Ovary (tissue), 9 donors: Measurements from ENCODE around the gene ABTB2. TPM values are rescaled to one million over a fixed set of nuclear protein-coding genes. Genes with fewer than 3 reads are reported as not detected.

Source experiments
- DNase-seq, 5 donors: peaks; one replicate each; pipeline ENCODE4 v3.0.0-alpha.2; 2019 to 2020
- H3K27ac ChIP-seq, 2 donors: fragments of 200-600 bp; one replicate each; pipeline versions ENCODE4 v1.5.1 to v1.8.0; 2019 to 2022
- H3K27me3 ChIP-seq: fragments of 200-600 bp; one replicate; pipeline ENCODE4 v1.8.0; 2022
- H3K36me3 ChIP-seq: fragments of 200-600 bp; sonication (generic); one replicate; pipeline ENCODE4 v1.5.1; 2019
- H3K4me1 ChIP-seq: one replicate; pipeline ENCODE4 v1.8.1; 2013; ENCODE audit warnings: mild to moderate bottlenecking, moderate library complexity; ENCODE audit not compliant: insufficient read depth
- H3K4me3 ChIP-seq: fragments of 200-600 bp; sonication (generic); one replicate; pipeline ENCODE4 v1.5.1; 2017
- H3K9me3 ChIP-seq, 2 donors: fragments of 200-600 bp in 1 of 2; sonication (generic) in 1 of 2; one replicate each; pipeline versions ENCODE4 v1.5.1 to v1.8.1; 2013 to 2019; ENCODE audit warnings: mild to moderate bottlenecking in 1 of 2, moderate library complexity in 1 of 2
- EP300 ChIP-seq: sonication (generic); formaldehyde crosslinking; IDR thresholded peaks from one replicate; pipeline ENCODE4 v1.6.1; 2017; ENCODE audit warnings: antibody characterized with exemption
- POLR2A ChIP-seq: fragments of 450-650 bp; IDR thresholded peaks from one replicate; pipeline ENCODE4 v1.6.1; 2017; ENCODE audit warnings: antibody characterized with exemption, mild to moderate bottlenecking, moderate library complexity
- WGBS, 3 donors: extraction: QIAGEN DNeasy Blood & Tissue Kit in 1 of 3; methylation state at CpG; one replicate each; pipeline versions ENCODE4 v1.1.5 to v1.1.7; 2013 to 2017; 5-methylcytosine and 5-hydroxymethylcytosine counted together
- intact Hi-C, 4 donors: fragments of 100-400 bp; cut with DNase I; formaldehyde crosslinking; loops; one replicate each; pipeline versions ENCODE4 v1.11.0 to v1.15.1; 2022 to 2023
- polyA plus RNA-seq, 2 donors: library from polyadenylated mRNA; stranded (reverse); fragments of 200-250 nt in 1 of 2; fragments of 350-450 nt in 1 of 2; fragmentation: Illumina TruSeq in 1 of 2; extraction: RNeasy Lipid Tissue Mini Kit (QIAGEN cat#74804) in 1 of 2; gene quantifications; one replicate each; pipeline ENCODE4 v1.2.3, GENCODE V29; 2013 to 2014
- total RNA-seq, 7 donors: library from RNA; depleted of rRNA in 2 of 7; stranded (reverse); fragments of >200 nt in 2 of 7; fragmentation: NEBNext Ultra II Directional in 3 of 7; extraction: Animal tissue kit (Norgen Biotek cat#: 25700) in 3 of 7; gene quantifications; one replicate each; pipeline versions ENCODE4 v1.1.0 to v1.2.4, GENCODE V29; 2016 to 2023
- TF ChIP-seq, protein P1 (sequence below), 3 donors: fragments of 450-650 bp in 2 of 3; fragments of 200-600 bp in 1 of 3; IDR thresholded peaks; one replicate each; pipeline versions ENCODE4 v1.5.1 to v1.8.0; 2016 to 2022; ENCODE audit warnings: antibody characterized with exemption in 3 of 3, mild to moderate bottlenecking in 1 of 3
- donor health status: DM: no; HTN: no; CAD: no; lungs with moderate emphysema.
- donor health status: DM: no; HTN: no; CAD: no.
- donor health status: Bipolar disorder and iron deficiency.
- donor health status: DM: yes; HTN: yes; CAD: no.
- donor health status: DM: no; HTN: no; CAD: no.
- donor health status: DM: yes; HTN: yes; CAD: no.

Gene ABTB2
- total and polyA plus RNA-seq, 9 donors, result 1.2 to 7.2 (median 2.6) TPM

DNA sequence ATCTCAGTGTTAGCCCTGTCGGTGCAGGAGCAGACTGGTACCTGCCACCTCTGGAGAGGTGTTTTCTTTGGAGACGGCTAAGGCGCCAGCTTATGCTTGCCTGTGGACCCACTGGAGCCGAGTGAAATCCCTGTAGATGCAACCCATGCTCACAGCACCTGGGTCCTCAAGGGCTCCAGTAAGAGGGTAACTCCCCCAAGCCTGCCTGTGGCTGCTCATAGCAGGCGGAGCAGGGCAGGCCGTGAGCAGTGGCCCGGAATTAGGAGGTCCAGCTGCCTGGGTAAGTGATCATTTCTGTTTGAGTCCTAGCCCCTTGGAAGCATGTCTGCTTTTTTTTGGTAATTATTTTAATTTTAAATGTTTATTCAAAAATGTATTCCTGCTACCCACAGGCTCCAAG lies 208.5 kb downstream of the ABTB2 start:
- H3K4me3 ChIP-seq, result no peak overlapping the region
- TF ChIP-seq, protein P1, sequence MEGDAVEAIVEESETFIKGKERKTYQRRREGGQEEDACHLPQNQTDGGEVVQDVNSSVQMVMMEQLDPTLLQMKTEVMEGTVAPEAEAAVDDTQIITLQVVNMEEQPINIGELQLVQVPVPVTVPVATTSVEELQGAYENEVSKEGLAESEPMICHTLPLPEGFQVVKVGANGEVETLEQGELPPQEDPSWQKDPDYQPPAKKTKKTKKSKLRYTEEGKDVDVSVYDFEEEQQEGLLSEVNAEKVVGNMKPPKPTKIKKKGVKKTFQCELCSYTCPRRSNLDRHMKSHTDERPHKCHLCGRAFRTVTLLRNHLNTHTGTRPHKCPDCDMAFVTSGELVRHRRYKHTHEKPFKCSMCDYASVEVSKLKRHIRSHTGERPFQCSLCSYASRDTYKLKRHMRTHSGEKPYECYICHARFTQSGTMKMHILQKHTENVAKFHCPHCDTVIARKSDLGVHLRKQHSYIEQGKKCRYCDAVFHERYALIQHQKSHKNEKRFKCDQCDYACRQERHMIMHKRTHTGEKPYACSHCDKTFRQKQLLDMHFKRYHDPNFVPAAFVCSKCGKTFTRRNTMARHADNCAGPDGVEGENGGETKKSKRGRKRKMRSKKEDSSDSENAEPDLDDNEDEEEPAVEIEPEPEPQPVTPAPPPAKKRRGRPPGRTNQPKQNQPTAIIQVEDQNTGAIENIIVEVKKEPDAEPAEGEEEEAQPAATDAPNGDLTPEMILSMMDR (IDR thresholded peaks at IDR 0.05), result no peak
- TF ChIP-seq EP300, result no peak
- no peak for TF ChIP-seq POLR2A
- peaks cover 2% of the 10 kb centered on the region for H3K36me3 ChIP-seq
- no peak overlapping the region for H3K27ac ChIP-seq
- intact Hi-C loops, result no loop called here
- H3K27me3 ChIP-seq, result no peaks in the 10 kb centered on the region
- 90 to 94% (median 92%) methylated on average over 7 of the region's 7 CpGs for WGBS, 3 donors
- H3K4me1 ChIP-seq, result no peaks in the 10 kb centered on the region
- H3K9me3 ChIP-seq, result no peaks in the 10 kb centered on the region
- DNase-seq, result no peak

GRCh38 chr11:34148504-34149165 lies 209.2 kb downstream of the ABTB2 start:
- DNase-seq, result no peak
- H3K27ac ChIP-seq, result no peak overlapping the region
- TF ChIP-seq EP300 (no peak), POLR2A (no peak)
- TF ChIP-seq, protein P1 (IDR thresholded peaks at IDR 0.05), result no peak
- no peaks in the 10 kb centered on the region for H3K9me3 ChIP-seq
- peaks cover 2% of the 10 kb centered on the region for H3K36me3 ChIP-seq
- WGBS, 3 donors, result 89 to 94% (median 90%) methylated on average over 16 of the region's 16 CpGs
- no peaks in the 10 kb centered on the region for H3K27me3 ChIP-seq
- intact Hi-C loops, result no loop called here
- no peaks in the 10 kb centered on the region for H3K4me1 ChIP-seq
- no peak overlapping the region for H3K4me3 ChIP-seq

DNA sequence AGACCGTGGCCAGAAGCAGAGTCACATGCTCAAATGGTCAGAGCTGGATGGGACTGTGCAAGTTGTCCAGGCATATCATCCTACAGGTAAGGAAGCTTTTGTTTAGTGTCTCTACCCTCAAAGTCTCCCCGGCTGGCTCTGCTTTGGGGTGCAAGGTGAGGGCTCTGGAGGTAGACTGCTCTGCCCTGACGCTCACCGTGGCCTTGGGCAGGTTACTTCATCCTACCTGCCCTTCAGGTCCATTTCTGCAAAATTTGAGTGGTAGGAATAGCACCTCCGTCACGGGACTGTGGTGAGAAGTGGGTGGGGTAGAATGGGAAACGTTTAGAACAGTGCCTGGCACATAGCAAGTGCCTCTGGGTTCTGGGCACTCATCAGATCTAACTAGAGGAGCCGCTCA lies 210.2 kb downstream of the ABTB2 start:
- Histone ChIP-seq H3K4me1 (no peaks in the 10 kb centered on the region), H3K27me3 (no peaks in the 10 kb centered on the region), H3K27ac (no peak overlapping the region), H3K36me3 (peaks cover 2% of the 10 kb centered on the region), H3K4me3 (no peak overlapping the region), H3K9me3 (no peaks in the 10 kb centered on the region)
- no peak for DNase-seq
- 78 to 85% (median 84%) methylated on average over 8 of the region's 8 CpGs for WGBS, 3 donors
- TF ChIP-seq EP300 (no peak), POLR2A (no peak)
- TF ChIP-seq, protein P1 (IDR thresholded peaks at IDR 0.05), result no peak
- intact Hi-C loops, result no loop called here

GRCh38 chr11:34146866-34147265 lies 210.9 kb downstream of the ABTB2 start:
- Histone ChIP-seq H3K9me3 (no peaks in the 10 kb centered on the region), H3K27ac (no peak overlapping the region), H3K36me3 (peaks cover 2% of the 10 kb centered on the region), H3K4me1 (no peaks in the 10 kb centered on the region), H3K27me3 (no peaks in the 10 kb centered on the region), H3K4me3 (no peak overlapping the region)
- DNase-seq, result no peak
- TF ChIP-seq EP300 (no peak), POLR2A (no peak)
- TF ChIP-seq, protein P1 (IDR thresholded peaks at IDR 0.05), result no peak
- WGBS, 3 donors, result 68 to 77% (median 72%) methylated on average over 5 of the region's 5 CpGs
- intact Hi-C loops, result no loop called here
